ENCODE data around the gene VAMP5.
"Not testable (repeated sequence)": the region's sequence is repeated elsewhere in the genome, so short reads cannot be mapped to it uniquely, and the experiment has no call there.

VAMP5 gene

DNA sequence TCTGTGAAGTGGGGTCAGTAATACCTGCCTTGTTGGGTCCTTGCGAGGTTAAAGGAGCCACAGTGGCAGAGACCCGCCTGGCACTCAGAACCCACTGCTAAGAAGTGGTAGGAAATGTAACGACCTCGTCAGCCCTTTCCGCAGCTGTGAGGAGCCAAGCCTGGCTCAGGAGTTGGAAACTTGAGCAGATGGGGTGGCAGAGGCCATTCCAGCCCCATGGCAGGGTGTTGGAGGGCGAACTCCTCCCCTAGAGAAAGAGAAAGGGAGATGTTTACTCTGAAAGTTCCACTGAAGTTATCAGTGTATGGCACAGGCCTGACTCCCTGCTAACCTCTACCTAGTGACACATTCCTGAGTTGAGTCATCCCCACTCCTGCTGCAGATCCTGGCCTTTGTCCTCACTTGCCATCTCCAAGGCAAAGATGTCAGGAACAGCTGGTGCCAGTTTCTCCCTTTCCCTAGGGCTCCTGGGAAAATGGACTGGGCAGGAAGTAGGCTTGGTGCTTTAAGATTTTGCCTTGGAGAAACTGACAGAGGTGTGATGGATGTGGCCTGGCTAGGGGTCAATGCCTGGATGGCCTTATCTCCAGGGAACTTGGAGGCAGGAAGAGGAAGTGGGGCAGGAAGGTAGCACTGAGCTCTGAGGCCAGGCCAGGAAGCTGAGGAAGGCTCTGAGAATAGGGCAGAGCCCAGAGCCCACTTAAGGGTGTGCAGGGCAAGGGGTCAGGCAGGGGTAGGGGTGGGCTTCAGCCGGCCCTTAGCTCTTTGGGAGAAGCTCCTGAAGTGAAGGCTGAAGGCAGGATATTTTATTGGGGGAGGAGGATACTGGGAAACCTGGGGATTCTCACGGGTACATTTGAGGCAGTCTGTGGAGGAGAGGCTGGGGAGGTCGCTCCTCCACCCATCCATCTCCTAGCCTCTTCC lies 888 bp downstream of the VAMP5 start:
- no peak for DNase-seq

GRCh38 chr2:85585781-85586105 lies 1.5 kb downstream of the VAMP5 start:
- DNase-seq: no peak

DNA sequence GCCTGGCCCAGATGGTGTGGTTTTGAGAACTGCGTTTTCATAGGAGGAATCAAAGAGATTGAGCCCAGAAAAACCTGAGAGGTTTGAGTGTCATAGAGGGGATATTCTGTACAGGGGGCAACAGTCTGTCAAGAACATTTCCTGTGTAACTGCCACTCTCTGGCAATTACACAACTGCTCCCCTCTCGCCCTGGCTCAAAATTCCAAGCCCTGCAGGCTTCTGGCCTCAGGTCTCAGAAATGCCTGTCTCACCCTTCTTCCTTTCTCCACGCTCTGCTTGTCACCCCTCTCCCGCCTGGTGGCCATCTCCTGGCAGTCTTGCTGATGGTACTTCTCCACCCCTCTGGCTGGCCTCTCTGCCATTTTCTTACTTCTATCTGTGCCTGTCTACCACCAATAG lies 4.0 kb downstream of the VAMP5 start:
- DNase-seq: no peak

GRCh38 chr2:85588645-85589044 lies 4.4 kb downstream of the VAMP5 start:
- no peak for DNase-seq

DNA sequence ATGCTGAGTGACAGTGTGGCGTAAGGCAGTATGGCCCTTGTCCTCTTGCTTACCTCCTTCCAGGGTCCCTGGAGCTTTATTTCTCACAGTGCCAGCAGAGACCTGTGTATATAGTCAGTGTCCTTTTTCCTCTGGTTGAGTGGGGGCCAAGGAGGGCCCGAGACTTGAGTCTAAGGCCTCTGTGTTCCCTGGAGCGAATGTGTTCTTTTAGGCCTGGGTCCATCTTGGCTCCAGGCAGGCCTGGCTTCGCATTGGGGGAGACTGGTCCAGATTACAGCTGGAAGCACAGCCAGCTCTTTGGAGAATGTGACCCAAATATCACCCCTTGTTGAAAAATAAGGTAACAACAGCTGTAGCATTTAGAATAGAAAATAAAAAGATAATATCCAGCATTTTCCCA lies 5.0 kb downstream of the VAMP5 start:
- no peak for DNase-seq

DNA sequence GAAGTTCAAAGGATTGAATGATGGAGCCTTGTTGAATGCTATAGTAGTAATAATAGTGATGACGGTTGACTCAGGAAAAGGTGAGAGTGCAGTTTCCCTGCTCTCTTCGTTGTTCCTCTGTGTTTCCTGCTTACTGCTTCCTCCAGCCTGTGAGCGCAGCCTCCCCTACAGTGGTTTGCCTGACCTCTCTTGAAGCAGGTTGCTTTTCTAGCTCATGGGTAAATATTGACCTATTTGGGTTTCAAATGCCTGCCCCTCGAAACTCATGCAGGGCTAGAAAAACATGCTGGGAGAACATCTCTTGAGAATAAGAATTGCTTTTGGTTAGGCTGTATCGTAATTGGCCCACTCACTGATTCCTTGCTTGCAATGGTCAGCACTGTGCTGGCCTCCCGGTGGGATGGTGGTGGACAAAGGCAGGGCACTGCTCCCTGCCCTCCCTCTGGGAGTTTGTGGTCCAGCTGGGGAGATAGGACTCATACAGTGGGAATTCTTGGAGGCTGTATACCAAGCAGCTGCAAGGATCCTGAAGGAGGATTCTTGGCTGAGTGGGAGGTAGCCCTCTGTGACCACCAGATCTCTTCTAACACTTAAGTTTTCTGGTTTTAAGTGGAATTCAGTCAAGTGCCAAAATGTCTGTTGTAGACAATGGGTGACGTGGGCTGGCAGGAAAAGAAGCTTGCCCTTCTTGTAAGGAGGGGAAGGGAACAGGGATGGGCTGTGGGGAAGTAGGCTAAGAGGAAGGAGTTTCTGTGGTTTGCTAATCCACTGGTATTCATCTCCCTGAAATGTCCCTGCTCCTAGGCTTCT lies 6.0 kb downstream of the VAMP5 start:
- DNase-seq: no peak

- DNase-seq: no peak
These were observed 6.7 kb downstream of the VAMP5 start for GRCh38 chr2:85590950-85591349.

- DNase-seq: no peak
These were observed 7.3 kb downstream of the VAMP5 start for GRCh38 chr2:85591563-85591962.

DNA sequence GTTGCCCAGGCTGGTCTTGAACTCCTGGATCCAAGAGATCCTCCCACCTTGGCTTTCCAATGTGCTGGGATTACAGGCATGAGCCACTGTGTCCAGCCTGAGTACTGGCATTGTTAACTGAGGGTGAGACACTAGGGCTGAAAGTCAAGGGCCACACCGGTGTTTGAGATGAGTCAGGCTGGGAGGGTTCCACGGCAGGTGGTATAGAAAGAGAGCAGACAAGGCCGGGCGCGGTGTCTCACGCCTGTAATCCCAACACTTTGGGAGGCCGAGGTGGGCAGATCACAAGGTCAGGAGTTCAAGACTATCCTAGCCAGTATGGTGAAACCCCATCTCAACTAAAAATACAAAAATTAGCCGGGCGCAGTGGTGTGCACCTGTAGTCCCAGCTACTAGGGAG lies 8.1 kb downstream of the VAMP5 start:
- not testable (repeated sequence) for DNase-seq

- no peak for DNase-seq
These were observed 8.8 kb downstream of the VAMP5 start for GRCh38 chr2:85593023-85593422.

- DNase-seq: no peak
These were observed 10.6 kb downstream of the VAMP5 start for GRCh38 chr2:85594715-85595300.

DNA sequence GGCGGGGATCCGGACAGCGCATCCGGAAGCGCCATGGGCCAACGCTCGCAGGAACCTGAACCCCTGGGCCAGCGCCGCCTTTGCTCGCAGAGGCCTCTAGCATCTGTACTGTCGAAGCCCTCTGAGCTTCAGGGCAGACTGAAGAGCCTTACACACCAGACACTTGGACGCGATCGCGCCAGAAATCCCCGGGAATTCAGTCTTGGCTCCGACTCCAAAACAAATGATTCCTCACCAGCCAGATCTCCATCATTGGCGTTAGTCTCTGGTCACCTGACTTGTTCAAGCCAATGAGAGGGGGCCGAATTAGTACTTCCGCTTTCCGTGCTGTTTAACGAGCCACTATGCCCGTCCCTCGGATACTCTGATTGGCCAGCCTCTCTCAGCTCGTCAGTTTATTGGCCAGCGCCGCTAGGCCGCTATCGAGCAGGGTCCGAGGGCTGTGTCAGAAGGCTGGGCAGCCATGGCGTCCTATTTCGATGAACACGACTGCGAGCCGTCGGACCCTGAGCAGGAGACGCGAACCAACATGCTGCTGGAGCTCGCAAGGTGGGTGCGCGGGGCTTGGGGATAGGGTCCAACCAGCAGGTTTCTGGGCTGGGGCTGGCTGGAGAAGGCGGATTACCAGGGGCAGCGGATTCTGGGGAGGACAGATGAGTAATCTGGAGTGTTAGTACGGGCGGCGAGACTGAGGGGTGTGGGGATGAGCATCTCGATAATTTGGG lies 11.2 kb downstream of the VAMP5 start, which contains the start of gene RNF181:
TSS of gene RNF181 (plus strand) at position 445 of the 725 bp plus-strand sequence. CDS start at position 464, 19 bp downstream.
- peak; percentile 98 for DNase-seq

GRCh38 chr2:85596026-85596333 lies 11.7 kb downstream of the VAMP5 start:
- DNase-seq: no peak

GRCh38 chr2:85596486-85597143 lies 12.4 kb downstream of the VAMP5 start:
- no peak for DNase-seq

- DNase-seq: no peak
These were observed 13.0 kb downstream of the VAMP5 start for GRCh38 chr2:85597241-85597640.

DNA sequence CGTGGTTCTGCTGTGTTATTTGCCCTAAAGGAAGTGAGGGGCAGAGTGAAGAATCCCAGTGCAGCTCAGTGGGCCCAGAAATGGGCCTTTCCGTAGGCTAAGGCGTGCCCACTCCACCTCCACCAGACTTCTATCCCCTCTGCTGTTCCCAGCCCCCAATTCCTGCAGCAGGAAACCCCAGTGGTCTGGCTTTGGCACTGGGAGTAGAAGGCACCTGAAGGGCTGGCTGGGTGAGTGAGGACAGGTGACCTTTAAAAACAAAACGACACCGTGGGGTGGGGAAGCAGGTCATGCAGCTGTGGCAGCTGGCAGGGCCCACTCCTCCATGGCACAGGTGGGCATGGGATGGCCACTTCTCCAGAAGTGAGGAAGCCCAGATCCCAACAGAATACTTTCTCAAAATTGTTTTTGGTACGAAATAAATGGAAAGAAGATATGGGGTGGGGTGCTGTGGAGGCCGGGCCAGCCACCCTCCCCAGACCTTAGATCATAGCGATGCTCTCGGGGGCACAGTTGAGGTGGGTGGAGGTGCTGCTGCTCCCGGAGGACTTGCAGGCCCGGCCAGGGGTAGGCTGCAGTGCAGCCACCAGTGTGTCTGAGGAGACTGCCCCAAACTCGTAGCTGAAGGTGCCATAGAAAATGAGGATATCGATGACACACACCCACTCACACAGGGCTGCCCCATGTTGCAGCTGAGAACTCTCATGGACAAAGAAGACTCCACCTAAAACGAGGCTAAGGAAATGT lies 14.5 kb downstream of the VAMP5 start:
- DNase-seq: no peak

DNA sequence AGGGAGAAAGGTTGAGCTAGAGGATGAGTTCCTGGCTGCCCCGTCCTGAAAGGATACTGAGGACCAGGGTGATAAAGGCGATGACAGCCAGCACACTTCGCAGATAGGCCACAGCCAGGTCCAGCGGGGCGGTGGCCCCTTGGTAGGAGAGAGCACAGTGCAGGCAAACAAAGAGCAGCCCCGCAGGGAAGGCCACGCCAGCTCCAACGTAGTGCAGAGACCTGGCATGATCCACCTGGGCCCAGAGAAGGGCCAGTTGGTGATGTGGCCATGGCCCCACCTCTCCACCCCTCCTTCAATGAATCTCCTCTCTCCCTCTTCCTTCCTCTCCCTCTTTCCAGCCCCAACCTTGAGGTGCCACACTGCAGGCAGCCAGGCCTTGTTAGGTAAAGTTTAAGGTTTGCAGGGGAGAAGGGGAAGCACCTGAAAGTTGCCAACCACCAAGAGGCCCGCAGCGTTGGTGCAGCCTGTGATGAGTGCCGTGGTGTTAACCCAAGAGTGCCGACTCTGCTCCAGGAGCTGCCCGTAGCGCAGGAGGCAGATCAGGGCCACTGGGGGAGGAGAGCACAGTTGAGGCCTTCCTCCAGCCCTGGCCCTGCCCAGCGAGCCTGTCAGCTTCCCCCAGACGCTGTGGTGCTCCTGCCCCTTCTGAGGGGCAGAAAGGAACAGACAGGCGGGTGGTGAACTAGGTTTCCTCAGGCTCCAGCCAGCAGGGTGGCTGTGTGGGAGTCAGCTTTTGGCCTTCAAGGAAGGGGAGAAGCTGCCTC lies 15.4 kb downstream of the VAMP5 start:
- DNase-seq: no peak

GRCh38 chr2:85600235-85600575 lies 16.0 kb downstream of the VAMP5 start:
- DNase-seq: no peak

- DNase-seq: no peak
These were observed 16.9 kb downstream of the VAMP5 start for GRCh38 chr2:85600951-85601770.
